NCI-H1930 (cell line): ENCODE data around the gene APRT.
"Not testable (repeated sequence)": the region's sequence is repeated elsewhere in the genome, so short reads cannot be mapped to it uniquely, and the experiment has no call there.

ENCODE experiments used
- DNase-seq, 2 experiments: peaks; one replicate each; lab custom pipeline; 2025; lab: John Stamatoyannopoulos, UW

Gene APRT

DNA sequence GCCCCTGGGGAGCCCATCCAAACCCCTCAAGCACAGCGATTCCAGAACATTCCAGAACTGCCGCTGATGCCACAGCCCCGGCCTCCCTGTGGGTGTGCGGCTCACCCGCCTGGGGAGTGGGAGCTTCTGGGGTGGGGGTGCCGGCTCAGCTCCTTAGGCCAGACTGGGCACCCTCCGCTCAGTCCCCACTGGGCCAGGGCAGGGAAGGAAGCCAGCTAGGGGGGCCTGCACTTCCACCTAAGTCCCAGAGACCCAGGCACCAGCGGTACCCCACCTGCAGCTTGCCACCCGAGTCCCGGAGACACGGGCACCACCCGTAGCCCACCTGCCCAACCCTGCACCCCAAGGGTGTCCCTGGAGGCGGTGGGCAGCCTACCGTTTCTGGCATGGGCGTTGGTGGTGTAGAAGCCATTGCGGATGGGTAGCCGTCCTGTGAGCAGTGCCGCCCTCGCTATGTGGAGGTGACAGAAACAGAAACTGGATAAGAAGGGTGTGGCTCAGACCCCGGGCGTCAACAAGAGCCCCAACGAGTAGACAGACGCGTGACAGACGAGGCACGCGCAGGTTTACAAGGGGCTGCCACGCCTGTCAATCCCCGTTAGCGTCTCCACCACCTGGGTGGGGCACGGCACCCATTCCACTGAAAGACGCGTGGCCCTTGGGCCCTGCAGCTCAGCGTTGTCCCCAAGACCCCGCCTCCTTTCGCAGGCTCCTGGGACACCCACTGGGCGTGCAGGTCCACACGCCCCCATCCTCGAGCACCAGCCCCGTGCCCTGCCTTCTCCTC is 30.0 kb upstream of the APRT start:
- no peak for DNase-seq

DNA sequence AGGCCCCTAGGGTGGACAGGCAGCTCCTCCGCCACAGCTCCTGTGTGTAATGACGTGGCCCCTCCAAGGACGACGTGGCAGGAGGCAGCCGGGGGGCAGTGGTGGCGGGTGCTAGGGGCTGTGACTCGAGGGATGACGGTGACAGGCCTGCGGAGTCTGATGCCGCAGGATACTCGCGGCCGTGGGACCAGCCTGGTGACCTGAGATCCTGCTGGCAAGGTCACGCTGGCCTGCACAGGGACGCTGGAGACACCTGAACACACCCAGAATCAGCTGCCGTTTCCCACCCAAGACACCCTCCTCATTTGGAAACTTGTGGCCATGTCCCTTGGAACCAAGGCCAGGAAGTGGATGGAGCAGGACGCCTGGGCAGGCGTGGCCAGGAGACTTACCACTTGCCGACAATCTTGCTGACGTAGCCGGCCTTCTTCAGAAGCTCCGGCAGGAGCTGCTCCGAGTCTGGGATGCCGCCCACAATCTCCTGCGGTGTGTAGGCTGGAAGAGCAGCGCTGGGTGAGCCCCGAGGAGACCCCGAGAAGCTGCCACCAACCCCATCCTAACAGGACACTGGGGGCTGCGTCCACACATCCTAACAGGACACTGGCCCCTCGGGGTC is 29.0 kb upstream of the APRT start:
- DNase-seq, result no peak

DNA sequence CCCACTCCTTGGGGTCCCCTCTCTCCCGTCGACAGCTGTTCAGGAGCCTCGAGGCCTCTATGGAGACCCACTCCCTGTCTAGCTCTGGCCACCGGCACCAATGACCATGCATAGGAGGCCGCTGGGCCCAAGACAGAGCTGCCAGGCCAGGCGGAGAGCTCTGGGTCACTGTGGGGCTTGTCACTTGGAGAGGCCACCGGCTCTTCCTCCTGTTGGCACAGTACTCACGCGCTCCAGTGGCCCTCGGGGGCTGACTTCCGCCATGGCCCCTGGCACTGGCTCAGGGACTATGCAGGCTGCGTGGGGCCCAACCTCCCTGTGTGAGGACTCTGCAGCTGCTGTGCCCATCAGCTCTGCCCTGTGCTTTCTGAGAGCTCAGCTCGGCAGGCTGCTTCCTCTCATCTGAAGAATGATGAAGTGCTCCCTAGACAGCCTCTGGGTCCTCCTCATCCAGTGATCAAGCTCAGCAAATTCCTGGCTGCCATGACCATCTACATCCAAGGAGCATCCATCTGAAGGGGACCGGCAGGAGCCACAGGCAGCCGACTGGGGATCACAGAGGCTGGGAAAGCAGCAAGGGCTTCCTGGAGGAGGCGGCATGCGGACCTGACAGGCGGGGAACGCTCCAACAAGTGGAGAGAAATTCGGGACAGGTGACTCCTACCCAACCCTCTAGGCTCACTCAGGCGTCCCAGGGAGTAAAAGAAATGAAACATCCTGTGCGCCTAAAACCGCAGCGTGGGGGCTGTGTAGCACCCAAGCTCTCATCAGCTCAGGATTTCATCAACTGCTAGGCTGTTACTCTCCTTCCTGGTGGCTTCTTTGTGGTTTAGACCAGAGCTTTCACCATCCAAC is 28.2 kb upstream of the APRT start:
- DNase-seq, result no peak

DNA sequence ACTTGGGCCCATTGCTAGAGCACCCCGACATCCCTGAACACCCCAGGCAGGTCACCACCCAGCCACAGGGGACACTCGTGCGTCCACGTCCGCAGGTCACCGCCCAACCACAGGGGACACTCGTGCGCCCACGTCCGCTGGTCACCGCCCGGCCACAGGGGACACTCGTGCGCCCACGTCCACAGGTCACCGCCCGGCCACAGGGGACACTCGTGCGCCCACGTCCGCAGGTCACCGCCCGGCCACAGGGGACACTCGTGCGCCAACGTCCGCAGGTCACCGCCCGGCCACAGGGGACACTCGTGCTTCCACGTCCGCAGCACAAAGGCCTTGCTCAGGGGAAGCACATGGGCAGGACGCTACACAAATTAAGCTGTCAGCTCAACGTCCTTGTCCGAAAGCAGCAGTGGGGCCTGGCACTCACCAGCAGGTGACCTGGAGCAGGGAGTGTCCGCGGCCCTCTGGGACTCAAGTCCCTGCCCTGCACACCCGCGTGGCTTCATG is 27.4 kb upstream of the APRT start:
- no peak for DNase-seq

DNA sequence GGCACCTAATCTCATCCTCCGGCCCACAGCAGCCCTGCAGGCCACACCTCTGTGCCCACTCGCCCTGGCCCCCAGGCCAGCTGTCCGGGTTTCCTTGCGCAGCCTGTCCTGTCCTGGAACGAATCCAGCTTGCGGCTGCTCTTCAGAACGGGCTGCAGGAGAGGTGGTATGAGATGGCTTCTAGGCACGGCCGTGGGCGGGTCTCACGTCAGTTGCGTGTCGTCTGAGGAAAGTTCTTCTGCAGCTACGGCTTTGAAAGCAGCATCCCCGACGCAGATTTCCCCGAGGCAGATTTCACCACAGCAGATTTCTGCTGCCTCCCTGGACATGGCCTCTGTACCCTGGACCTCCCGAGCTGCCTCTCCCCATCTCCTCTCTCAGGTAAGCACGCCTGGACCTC is 26.8 kb upstream of the APRT start:
- DNase-seq, result no peak

DNA sequence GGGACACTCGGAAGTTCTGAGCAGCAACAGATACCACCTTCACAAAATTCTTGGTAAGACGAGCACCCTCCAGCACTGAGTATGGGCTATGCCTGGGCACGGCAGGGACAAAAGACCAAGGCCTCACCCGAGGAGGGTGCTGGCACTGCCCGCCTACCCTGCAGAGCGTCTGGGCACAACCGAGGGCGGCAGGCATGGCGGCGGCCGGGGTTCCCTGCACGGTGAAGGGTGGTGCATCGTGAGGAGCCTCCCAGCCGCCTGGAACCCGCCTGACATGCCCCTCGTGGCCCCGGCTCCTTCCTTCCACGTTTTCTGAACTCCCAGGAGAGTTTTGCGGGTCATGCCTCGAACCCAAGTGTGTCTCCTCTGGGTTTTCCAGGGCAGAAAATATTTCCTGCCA is 26.1 kb upstream of the APRT start:
- DNase-seq, result no peak

DNA sequence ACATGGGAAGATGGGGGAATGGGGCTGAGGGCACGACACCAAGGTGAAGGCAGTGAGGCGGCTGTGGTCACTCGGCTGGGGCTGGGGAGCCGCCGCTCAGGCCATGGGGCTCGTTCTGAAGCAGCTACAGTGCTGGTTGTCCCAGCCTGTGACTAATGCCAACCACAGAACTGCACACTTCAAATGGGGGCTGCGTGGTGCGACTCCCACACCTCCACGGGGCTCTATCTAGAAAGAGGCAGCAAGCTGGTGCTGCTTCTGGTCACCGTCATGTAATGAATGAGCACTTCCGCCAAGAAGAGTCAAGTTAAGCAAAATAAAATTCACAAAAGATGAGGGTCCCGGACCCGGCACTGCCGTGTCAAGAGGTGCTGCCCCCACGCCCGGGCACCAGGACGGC is 25.1 kb upstream of the APRT start:
- DNase-seq, result no peak

DNA sequence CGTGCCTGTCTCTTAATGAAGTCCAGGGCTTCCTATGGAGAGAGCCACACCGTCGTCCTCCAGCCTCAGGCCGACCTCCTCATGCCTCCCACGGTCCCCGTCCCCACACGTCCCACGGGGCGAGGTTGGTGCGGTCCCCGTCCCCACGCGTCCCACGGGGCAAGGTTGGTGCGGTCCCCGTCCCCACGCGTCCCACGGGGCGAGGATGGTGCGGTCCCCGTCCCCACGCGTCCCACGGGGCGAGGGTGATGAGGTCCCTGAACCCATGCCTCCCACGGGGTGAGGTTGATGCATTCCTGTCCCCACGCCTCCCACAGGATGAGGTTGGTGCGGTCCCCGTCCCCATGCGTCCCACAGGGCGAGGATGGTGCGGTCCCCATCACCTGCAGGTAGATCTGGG is 24.1 kb upstream of the APRT start:
- DNase-seq, result no peak

DNA sequence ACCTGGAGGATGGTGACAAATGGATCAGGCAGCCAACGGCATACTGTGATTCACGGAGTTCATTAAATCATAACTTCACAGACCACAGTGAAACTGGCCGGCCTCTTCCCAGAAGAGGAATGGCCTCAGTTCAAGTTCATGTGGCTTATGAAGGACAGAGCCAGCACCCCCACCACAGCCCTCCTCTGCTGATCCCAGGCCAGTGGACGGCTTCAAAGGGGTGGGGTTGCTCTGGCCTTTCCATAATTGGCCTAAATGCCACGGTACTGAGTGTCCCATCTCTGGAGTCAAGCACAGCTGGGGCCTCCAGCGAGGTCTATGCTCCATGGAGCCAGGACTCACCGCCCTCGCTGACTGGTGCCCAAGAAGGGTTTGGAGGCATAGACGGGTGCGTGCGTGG is 23.7 kb upstream of the APRT start:
- no peak for DNase-seq

DNA sequence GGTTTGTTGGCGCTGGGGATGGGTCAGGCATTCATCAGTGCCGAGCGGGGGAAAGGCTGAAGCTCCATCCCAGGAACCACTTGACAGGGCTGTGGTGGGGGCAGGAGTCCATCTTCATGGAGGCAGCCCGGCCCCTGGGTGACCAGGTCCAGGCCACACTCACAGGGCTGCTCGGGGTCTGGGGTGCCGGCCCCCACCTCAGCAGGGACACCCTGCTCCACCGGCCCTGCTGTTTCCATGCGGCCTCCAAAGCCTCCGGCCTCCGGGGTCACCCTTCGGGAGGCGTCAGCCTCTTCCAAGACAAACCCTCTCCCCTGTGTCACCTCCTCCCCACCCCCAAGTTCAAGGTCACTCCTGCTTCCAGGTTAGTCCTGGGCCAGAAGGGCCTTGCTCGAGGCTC is 22.9 kb upstream of the APRT start:
- no peak for DNase-seq

DNA sequence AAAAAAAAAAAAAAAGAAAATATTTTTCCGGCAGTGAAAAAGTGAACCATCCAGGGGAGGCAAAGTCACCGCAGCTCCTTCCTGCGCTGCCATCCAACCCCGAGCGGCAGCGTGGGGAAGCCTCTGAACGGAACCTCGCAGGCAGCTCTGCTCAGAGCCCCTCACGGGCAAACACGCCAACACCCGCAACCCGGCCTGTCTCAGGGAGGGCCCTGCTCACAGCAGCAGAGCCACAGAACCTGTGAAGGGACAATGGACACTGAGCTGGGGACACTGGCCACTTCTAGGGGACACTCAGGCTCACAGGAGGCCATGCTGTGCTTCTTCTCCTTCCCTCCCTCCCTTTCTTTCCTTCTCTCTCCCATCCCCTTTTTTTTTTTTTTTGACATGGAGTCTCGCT is 21.4 kb upstream of the APRT start:
- DNase-seq, result no peak

DNA sequence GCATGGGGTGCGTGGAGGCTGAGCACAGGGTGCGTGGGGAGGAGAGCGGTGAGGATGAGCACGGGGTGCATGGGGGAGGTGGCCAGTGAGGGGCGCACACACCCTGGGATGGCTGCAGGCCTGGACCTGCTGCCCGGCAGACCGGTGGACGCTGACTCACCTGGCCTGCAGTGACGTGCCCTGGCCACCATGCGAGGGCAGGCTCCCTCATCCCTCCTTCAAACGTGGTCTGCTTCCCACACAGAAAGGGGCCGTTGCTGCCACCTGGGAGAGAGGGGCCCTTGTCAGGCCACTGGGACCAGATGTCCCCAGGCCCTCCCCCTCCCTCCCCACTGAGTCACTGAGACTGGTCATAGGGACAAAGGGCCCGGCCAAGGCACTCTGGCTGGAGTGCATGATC is 20.1 kb upstream of the APRT start:
- DNase-seq, result no peak

DNA sequence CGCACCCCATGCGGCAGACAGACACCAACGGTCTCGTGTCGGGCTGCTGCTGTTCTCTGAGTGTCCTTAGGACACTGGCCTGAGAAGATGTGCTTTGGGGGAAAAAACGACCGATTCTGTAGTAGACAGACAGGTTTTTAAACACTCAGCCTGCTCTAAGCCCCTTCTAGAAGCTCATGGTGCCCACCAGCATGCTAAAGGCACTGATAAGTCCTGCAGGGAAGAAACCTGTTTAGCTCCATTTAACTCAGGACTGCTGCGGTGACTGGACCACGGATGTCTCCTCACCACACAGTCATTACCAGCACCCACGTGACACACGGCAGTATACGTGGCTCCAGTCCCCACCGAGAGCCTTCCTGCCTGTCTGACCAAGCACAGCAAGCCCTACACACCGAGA is 19.1 kb upstream of the APRT start:
- DNase-seq, result no peak

DNA sequence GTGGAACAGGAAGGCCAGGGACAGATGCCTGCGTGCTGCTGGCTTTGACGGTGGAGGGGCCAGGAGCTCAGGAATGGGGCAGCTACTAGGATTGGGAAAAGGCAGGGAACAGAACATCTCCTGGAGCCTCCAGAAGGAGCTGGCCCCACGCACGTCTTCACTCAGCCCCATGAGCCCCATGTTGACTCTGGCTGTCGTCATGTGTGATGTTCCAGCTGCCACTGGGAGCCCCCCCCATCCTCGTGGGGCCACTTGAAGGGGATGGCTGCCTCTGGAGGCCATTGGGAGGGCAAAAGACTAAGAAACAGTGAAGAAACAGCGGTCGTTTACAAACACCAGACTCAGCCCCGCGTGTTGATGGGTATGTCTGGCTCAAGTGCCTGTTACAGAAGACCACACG is 18.5 kb upstream of the APRT start:
- no peak for DNase-seq

DNA sequence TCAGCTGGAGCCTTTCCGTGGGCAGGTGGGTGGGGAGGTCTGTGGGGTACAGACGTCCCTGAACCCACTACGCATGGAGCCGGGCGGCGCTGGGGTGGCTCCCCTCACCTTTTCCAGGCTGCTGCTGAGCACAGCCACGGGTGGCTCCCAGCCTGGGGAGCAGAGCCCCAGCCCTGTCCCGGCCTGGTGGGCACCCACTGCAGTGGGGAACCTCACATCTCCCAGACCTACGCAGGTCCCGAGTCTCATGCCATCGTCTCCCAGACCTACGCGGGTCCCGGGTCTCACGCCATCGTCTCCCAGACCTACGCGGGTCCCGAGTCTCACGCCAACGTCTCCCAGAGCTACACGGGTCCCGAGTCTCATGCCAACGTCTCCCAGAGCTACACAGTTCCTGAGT is 17.0 kb upstream of the APRT start:
- DNase-seq, result no peak

DNA sequence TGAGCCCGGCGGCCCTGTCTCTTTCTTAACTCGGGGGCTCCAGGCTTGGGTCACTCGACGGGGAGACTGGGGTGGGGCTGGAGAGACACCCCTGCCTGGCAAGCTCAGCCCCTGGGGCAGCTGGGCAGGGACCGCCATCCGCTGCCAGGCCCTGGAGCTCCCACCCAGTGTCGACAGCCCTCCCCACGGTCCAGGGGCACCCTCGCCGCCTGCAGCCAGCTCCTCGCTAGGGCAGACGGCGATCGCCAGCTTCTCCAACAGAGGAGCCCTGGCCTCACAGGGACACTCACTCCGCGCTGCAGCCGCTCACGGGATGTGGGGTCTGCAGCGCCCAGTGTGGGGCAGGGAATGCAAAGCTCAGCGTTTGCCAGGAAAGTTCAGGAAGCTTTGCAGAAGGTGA is 16.0 kb upstream of the APRT start:
- no peak for DNase-seq

DNA sequence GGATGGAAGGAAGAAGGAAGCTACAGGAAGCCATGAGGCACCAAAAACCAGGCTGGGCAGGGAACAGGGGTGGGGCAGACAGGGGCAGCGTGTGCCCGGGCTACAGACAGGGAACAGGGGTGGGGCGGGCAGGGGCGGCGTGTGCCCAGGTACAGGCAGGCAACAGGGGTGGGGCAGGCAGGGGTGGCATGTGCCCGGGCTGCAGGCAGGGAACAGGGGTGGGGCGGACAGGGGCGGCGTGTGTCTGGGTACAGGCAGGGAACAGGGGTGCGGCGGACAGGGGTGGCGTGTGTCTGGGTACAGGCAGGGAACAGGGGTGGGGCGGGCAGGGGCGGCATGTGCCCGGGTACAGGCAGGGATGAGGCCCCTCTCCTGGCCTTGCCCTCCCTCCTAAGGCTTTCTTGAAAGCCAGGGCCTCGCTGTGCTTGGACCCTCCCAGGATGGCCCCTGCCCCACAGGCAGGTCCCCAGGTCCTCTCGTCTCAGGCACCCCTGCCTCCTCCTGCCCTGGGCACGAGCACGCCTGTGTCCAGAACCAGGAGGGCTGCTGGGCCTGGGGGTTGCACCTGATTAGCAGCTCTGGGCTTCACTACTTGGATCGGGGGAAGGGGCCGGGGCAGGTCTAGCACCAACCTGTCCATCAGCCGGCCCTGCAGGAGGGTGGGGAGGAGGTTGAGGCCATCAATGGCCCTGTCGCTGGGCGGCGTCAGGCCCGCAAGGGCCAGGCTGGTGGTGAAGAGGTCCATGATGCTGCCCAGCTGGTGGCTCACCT is 14.5 kb upstream of the APRT start:
- DNase-seq, result no peak

DNA sequence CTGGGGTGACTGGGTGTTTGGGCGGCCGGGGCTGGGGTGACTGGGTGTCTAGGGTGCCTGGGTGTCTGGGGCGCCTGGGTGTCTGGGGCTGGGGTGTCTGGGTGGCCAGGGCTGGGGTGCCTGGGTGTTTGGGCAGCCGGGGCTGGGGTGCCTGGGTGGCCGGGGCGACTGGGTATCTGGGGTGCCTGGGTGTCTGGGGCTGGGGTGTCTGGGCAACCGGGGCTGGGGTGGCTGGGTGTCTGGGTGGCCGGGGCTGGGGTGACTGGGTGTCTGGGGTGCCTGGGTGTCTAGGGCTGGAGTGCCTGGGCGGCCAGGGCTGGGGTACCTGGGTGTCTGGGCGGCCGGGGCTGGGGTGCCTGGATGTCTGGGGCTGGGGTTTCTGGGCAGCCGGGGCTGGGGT is 13.4 kb upstream of the APRT start:
- no peak for DNase-seq

DNA sequence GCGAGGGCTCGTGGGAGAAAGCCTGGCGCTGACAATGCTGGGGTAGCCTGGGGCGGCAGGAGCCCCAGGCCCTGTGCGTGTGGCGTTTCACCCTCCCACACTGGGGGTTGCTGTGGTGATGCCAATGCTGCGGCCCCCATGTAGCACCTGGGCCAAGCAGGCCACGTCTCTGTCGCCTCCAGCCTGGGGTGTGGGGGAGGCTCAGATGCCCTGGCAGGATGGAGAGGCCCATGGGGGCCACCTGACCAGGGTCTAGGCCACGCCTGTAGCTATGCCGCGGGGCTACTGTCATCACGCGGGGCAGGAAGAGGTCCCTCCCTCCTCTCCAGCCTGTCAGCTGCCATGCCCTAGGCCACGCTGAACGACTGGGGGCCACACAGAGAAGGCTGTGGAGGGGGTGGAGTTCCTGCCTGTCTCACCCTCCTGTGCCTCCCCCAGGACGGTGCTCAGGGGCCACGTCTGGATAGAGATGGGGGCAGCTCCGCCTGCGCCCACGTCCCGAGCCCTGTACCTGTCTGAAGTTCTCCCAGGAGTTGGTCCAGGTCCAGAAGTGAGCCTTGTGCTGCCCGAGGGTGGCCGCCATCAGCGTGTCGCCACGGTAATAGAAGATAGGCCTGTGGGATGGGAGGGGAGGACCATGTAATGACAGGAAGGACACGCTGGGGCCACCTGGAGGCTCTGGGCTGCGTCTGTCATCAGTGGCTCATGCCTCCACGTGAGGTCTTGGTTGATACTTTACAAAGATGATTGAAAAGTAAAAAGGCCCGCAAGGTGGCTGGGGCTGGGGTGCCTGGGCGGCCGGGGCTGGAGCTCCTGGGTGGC is 12.7 kb upstream of the APRT start:
- no peak for DNase-seq

DNA sequence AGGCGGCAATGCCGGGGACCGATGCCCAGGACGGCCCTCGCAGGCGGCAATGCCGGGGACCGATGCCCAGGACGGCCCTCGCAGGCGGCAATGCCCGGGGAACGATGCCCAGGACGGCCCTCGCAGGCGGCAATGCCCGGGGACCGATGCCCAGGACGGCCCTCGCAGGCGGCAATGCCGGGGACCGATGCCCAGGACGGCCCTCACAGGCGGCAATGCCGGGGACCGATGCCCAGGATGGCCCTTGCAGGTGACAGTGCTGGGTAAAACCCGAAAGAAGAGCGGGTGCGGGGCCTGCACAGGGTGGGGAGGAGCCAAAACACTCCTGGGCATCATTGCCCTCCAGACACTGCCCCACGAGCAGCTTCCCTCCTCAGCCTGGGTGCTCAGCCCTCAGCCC is 11.9 kb upstream of the APRT start:
- not testable (repeated sequence) for DNase-seq
